ENCODE results near the gene IRS1.
A peak's percentile ranks its signal among the peaks of the same experiment; 100 is the strongest.

Gene IRS1

DNA sequence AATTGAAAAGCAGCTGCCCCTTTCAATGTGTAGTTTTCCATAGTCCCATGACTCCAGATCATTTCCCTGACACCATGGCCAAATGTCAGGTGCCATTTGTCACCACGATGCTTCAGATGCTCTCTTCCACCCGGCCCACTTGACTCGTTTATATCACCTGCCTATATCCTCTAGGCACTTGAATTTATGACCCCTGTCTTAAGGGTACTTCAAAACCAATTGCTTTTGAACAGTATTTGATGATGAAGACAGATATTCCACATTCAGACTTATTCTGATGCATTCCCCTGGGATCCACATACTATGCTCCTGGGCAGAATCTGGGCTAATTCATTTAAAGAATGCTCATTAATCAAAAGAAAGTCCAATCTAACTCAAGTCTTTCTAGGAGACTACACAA lies 19.3 kb upstream of the IRS1 start:
- no peak for DNase-seq

DNA sequence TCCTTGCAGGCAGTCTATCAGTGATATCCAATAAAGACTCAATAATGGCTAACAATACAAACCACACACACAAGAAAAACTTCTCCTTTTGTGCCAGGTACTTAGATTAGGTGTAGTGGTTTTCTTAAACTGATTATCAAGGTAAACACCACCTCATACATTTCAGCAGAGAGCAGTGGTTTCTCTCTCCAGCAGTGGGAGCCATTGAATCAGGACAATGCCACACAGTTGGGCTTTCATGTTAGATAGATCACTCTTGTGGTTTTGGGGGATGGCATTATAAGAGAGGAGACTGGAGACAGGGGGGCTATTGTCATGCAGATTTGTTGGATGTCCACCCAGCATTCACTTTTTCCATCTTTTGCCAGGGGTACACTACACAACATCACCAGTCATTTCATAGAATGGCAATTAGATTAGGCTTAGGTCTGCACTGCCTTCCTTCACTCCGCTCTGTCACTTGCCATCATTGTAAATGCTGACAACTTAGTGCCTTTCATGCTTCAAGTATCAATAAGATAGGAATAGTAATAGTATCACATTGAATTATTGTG lies 13.6 kb upstream of the IRS1 start:
- DNase-seq = no peak

DNA sequence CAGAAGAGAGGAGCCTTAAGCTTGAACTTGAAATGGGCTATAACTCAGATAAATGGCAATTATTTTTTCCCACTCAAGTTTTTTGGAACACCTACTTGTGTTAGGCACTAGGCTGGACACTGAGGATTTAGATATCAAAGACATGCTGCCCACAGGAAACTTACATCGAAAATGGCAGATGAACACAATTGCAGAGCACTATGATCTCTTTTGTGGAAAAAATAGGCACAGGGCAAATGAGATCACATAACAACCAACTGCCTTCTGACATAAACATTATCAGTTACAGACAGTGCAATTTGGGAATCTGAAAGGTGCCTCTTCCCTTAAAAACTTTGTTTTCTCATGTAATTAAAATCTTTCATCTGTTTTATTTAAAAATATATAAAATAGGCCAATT lies 3.8 kb upstream of the IRS1 start:
- no peak for DNase-seq

DNA sequence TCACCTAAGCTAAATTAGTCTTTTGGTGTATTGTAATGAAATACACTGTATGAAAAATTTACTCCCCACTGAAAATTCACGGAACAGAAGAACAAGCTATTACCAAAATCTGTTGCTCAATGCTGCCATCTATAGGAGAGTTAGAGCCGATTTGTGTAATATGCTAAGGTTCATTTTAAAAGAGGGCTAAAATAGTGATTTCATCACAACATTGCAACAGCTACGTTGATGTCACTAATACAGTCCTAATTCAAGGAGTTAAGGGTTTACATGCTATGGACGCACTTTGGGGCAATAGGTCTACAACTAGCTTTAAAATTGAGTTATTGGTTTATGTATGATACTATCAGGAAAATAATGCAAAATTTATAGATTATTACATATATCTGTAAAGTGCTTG lies 3.0 kb upstream of the IRS1 start:
- DNase-seq = no peak

DNA sequence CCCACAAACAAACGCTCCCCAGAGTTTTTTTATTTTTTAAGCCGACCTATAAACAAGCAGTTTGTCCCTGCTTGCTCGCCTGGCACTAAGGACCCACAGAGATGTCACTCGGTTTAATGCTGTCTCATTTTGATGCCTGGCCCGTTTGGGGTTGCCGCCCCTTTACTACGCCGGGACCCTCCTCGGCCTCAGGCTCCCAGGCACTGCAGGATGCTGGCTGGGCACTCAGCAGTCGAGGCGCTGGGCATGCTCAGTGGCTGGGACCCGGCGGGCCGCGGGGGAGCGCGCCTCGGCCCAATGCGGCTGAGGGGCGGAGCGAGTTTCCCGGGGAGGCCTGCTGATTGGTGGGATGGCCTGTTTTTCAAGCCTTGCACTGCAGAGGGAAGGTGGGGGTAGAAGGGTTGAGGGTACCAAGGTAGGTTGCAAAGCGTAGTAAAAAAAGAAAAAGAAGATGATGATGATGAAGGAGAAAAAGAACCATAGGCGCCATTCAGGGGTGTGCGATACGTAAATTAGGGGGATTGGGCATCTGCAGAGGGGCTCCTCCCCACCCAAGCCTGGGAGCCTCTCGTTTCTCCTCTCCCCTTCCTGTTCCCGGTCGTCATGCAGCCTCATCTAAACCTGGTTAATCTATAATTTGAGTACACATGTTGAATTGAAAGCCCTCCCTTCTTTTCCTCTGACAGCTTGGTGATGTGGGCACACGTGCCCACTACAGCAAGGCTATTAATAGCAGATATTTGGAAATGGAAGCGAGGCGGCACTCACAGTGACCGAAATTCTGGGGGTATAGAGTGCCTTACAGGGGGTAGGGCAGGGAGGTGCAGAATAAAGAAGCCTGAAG lies 1.5 kb upstream of the IRS1 start:
- no peak for DNase-seq

DNA sequence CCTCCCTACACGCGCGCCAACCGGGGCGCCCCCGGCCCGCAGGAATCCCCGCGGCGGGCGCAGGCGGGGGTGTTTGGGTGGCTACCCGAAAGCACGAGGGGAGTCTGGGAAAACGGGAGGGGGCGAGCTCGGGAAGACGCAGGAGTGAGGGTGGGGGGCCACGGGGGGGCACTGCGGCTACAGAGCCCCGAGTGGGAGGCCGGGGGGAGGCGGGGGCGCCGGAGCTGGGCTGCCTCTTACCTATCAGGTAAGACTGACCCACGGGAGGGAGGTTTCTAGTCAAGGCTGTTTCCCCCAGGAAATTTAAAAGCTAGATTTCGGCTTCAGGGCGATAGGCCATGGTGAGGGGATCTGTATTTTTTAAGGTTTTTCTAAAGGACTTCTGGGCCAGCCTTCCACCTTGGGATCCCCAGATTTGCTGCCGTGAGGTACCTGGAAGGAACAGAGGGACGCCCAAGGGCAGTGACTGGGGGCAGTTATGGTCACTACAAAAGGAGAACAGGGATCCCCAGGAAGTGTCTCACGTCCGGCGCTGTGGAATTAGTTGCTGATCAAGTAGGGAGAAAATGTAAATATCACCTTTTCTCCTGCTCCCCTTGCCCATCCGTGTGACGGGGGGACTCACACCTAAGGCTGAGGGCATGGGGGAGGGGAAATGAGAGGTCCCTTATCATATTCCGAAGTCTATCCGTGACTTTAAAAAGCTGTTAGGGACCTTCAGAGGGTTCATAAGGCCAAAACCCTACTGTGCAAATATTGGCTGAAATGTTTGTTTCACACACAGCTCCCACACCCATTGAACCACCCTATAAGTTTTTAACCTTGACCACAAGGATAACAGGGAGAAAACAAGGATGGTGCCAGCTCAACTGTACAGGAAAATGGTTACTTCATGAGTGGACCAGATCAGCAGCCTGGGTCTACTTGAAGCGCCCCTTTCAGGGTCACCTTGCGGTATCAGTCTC lies 638 bp upstream of the IRS1 start:
- no peak for DNase-seq

DNA sequence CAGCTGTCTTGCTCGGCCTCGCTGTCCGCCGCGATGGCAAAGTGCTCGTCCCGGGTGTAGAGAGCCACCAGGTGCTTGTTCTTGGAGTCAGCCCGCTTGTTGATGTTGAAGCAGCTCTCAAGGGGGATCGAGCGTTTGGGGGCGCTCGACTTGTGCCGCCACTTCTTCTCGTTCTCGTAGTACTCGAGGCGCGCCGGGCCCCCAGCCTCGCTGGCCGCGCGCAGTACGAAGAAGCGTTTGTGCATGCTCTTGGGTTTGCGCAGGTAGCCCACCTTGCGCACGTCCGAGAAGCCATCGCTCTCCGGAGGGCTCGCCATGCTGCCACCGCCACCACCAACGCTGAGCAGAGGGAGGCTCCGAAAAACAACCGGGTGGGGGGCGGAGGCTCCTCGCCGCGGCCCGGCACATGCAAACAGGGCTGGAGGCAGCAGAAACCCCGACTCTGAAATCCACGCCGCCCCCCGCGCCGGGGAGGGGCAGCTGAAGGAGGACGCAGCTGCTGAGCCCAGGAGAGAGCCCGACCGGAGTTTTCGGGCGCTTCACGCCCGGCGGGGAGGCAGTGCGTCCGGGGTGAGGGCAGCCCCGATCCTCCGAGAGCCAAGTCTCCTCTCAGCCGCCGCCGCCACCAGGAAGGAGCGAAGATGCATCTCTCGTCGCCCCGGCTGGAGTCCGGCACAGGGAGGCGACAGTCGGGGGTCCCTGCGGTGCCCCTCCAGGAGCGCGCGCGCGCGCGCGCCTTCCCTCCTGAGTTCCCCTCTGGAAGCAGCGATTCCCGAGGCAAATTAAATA lies 1.0 kb downstream of the IRS1 start:
- DNase-seq = no peak

DNA sequence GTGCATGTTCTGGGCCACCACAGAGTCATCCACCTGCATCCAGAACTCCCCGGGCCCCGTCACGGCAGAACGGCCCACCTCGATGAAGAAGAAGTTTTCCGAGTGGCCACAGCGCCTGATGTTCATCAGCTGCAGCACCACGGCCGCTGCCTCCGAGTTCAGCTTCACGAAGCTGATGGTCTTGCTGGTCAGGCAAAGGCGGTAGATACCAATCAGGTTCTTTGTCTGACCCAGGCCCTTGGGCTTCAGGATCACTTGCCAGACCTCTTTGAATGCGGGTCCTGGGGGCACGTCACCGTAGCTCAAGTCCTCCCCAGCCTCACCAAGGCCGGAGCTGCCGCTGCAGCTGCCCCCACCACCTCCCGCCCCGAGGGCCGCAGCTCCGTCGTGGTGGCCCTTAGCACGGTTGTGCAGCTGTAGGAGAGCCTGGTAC lies 1.6 kb downstream of the IRS1 start:
- no peak for DNase-seq

DNA sequence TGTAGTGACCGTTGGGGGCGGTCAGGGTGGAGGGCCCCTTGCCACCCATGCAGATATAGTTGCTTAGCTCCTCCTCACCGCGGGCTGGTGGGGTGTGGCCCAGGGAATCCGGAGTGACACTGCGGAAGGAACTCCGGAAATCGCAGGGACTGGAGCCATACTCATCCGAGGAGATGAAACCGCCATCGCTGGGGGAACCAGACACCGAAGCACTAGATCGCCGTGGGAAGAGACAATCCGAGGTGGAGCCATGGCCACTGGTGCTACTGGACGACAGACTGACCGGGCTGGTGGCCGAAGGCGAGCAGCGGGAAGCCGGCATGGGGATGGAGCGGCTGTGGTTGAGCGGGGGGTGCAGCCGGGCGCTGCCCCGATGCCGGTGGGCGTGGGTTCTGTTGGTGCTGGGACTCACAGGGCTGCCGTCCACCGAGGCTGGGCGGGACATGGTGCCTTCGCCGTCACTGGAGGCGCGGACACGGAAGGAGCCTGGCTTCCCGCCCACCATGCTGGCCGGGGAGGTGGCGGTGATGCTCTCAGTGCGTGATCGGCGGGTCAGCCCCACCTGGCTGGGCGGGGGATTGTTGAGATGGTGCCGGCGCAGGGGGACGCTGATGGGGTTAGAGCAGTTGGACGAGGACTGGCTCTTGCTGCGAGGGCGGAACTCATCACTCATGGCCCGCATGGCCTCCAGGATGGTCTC lies 2.2 kb downstream of the IRS1 start:
- DNase-seq = no peak

DNA sequence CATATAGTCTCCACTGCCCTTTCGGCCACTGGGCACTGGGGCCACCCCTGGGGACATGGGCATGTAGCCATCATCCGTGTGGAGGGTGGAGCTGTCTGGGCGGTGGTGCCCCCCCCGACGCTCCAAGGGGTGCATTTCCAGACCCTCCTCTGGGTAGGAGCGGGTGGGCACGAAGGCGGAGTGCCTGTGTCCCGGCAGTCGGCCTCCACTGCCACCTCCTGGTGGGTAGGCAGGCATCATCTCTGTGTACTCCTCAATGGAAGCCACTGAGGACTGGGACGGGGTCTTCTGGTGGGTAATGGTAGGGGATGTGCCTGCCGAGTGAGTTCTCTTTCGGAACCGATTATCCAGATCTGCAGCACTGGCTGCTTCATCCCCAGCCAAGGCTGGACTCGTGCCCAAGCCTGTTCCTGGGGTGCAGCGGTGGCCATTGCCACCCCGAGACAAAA lies 2.8 kb downstream of the IRS1 start:
- no peak for DNase-seq

DNA sequence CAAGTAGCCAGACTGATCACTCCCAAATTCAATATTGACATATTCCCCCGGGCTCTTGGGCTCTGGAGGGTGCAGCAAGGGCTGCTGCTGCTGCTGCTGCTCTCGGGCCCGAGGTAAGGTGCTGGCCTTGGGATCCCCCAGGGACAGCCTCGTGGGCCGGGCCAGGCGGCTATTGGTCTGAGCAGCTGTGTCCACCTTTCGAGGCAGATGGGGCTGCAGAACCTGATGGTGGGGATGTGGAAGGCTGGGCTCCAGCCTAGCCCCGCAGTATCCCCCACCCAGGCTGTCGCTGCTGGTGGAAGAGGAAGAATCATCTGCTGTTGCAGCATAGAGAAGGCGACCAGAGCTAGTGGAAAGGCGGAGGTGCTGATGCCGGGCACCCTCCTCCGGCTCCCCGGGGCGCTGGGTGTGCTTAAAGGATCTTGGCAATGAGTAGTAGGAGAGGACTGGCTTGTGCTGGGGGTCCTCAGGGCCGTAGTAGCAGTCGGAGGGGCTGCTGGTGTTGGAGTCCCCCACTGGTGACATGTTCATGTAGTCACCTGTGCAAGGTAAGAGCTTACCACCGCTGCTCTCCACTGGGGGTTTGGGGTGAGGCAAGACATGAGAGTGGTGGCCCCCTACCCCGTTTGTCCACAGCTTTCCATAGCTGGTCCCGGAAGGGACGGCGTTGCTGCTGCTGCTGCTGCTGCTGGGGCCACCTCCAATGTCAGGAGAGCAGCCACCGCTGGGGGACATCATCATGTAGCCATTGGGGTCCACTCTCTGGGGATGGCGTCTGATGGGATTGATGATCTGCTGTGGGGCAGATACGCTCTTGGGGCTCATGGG lies 3.4 kb downstream of the IRS1 start:
- no peak for DNase-seq

DNA sequence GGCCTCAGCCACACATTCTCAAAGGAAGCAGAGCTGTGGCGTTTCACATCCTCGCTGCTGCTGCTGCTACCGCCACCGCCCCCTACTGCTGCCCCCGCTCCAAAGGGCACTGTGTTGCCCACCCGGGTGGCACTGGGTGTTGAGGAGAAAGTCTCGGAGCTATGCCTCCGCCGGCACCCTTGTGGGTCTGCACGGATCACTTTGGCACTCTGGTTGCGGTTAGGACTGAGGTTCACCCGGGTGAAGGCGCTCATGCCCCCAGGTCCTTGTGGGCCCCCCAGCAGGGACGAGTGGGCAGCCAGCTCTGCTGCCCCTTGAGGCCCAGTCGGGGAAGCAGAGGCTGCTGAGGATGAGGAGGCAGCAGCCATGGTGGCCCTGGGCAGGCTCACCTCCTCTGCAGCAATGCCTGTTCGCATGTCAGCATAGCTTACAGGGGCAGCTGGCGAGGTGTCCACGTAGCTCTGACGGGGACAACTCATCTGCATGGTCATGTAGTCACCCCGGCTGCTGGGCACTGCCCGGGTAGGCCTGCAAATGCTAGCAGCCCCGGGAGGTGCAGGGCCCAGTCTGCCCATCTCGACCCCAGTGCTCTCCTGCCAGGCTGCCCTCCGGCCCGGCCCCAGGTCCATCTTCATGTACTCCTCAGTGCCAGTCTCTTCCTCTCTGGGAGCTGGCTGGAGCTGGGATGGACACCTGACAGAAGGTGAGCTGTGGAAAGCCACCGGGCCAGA lies 4.2 kb downstream of the IRS1 start:
- DNase-seq = no peak

DNA sequence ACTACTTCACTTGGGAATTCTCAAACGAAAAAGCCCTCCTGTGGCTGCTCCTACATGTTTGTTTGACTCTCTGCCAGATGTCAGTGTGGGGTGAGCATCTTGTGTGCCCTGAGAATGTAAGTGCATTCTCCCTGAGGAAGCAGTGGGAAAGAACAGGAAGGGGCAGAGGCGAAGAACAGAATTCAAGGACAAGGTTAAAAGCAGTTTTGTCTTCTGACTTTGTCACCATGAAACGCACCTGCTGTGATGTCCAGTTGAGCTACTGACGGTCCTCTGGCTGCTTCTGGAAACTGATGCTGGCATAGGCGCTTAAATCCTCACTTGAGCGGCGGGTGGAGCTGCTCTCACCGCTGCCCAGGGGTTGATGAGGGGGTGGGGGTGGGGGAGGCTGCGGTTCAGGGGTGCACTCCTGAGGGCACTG lies 4.9 kb downstream of the IRS1 start:
- DNase-seq = no peak

DNA sequence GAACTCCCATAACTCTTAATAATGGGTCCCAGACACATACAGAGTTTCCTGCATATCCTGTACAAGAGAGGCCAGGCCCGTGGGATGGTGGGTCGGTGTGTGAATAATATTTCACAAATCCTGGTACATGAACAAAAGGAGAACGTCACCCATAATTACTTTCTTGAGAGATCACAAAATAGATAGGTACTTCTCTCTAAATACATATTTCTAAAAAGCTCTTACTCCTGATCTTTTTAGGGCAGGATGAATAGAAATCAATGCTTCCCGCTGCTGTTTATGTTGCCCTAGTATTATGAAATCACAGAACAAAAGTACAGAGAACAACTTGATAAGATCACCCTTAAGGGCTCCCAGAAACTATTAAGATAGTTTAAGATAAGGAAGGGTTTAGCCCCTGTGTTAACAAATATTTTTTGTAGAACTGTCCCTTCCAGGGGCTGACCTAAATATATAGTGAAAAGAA lies 5.4 kb downstream of the IRS1 start:
- no peak for DNase-seq

DNA sequence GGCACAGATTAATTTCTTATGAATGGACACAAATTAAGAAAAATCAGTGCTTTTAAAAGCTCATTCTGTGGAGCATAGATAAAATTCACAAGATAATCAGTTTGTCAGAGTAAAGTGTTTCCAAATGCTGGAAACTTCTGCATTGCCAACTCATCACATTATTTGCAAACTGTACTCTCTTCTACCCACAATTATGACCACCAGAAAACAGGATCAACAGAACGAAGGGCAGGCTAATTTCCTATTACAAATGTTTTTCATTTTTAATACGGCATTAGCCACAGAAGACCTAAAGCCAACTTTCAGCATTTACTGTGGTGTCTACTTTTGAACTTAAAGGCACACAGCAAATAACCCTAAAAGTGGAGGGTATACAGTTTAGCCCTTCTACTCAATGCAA lies 6.0 kb downstream of the IRS1 start:
- DNase-seq = no peak

DNA sequence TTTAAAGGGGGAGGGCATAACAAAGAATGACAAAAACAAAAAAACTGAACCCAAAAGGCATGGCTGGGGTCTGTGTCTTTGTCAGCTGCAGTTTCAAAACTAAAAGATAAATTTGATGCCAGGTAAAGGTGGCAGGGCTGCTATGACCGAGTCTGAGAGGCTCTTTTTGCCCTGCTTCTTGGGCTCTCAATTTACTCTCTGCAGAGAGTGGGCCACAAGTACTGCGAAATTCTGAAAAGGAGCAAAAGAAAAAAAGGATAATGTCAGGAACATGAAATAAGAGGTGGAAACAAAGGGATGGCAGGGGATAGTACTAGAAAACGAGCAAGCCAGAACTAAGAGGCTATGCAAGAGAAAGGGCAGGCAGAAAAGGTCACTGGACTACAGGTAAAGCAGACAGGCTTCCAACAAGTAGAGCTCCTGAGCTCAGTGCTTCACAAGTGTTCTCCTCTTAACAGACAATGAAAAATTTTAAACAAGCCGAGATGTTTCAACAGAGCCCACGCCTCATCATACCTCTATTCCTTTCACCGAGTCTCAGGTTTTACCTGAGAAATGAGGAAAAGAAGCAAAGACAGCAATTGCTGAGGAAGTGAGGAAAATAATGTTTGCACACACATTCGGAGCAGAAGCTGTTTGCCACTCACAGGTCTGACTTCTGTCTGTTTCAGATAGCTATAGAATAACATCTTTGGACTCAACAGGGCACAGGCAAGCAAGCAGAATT lies 7.3 kb downstream of the IRS1 start:
- no peak for DNase-seq

DNA sequence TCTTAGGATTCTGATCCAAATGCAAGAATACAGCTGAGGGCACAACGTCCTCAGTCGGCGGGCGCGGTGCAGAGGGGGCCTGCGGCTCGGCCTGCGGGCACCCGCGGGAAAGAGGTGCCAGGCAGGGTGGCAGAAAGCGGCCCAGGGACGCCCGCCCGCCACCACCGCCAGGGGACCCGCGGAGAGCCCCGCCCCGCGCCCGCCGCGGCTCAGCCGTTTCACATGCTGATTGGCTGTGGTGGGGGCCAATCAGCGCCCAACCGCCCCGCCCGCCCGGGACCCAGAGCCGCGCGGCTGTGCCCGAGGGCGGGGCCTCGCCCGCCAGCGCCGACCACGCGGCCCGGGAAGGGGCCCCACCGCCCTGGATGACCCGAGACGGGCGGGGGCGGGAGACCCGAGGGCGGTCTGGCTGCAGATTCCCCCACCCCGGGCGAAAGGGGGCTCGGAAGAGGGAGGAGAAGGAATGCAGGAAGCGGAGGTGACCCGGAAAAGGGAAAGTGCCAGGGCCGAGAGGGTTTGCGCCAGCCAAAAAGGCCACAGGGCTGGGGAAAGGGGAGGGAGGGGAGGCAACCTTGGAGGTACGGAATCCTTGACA lies 8.0 kb downstream of the IRS1 start:
- DNase-seq = peak; percentile 60

DNA sequence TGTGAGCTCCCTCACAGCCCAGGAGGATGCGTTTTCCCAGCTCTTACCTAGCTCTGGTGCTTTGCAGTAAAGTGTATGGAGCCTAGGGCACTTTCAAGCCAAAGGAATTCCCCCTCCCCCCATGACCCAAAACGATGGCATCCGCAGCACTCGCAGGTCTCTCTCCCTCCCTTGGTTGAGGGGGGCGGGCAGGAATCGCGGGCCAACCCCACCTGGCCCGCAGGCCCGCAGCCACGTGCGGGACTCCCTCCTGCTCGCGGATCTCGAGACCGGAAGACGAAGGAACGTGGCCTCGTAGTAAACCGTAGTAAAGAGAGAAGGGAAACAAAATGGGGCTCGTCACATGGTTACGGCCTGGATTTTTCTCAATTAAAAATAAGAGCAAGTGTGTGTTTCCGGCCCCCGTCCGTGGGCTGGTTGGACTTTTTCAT lies 8.5 kb downstream of the IRS1 start:
- DNase-seq = no peak

DNA sequence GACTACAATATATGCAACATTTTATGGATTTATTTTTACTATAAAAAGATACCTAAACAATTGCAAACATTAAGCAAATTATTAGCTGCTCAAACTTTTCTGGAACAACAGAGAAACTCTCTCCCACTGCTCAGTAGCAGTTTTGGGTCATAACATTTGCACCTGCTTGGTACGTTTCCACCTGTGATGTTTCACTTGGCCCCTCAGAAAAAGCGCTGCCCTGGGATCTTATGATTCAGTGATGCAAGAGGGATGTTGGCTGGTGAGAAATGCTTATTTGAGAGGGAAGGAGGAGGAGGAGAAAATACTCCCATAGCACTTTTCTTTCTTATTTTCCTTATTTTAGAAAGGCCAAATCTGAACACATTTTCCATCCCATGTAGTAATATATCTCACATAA lies 9.2 kb downstream of the IRS1 start:
- no peak for DNase-seq
